ENCODE results near the gene UCKL1.
"Not testable (repeated sequence)": the region's sequence is repeated elsewhere in the genome, so short reads cannot be mapped to it uniquely, and the experiment has no call there.

UCKL1 gene

GRCh38 chr20:63972312-63973159 is 16.3 kb upstream of the UCKL1 start:
- no peak for FAIRE-seq

- FAIRE-seq = not testable (repeated sequence)
Observed at GRCh38 chr20:63971960-63972311, 15.7 kb upstream of the UCKL1 start.

- no peak for FAIRE-seq
Observed at GRCh38 chr20:63970714-63971431, 14.7 kb upstream of the UCKL1 start.

- no peak for FAIRE-seq
Observed at GRCh38 chr20:63969838-63970713, 13.9 kb upstream of the UCKL1 start, which contains the start of gene ZNF512B. Gene ZNF512B (minus strand): TSS chr20:63969930. CDS start chr20:63967950, 1,980 bp downstream.

GRCh38 chr20:63968928-63969760 is 12.9 kb upstream of the UCKL1 start:
- no peak for FAIRE-seq

- FAIRE-seq = no peak
Observed at GRCh38 chr20:63968136-63968927, 12.1 kb upstream of the UCKL1 start.

GRCh38 chr20:63967330-63968135 is 11.3 kb upstream of the UCKL1 start:
- no peak for FAIRE-seq

- no peak for FAIRE-seq
Observed at GRCh38 chr20:63966944-63967322, 10.7 kb upstream of the UCKL1 start.

GRCh38 chr20:63966172-63966943 is 10.1 kb upstream of the UCKL1 start:
- no peak for FAIRE-seq

GRCh38 chr20:63964412-63964811 is 8.2 kb upstream of the UCKL1 start:
- no peak for FAIRE-seq

GRCh38 chr20:63963784-63964301 is 7.6 kb upstream of the UCKL1 start:
- FAIRE-seq = no peak

GRCh38 chr20:63963348-63963741 is 7.1 kb upstream of the UCKL1 start:
- no peak for FAIRE-seq

GRCh38 chr20:63962426-63963347 is 6.5 kb upstream of the UCKL1 start:
- FAIRE-seq = no peak

GRCh38 chr20:63961664-63962425 is 5.6 kb upstream of the UCKL1 start:
- no peak for FAIRE-seq

GRCh38 chr20:63960654-63961621 is 4.7 kb upstream of the UCKL1 start:
- FAIRE-seq = not testable (repeated sequence)

- no peak for FAIRE-seq
Observed at GRCh38 chr20:63959699-63960075, 3.5 kb upstream of the UCKL1 start.
